ENCODE data around the gene CIB1. TPM values are rescaled to one million over a fixed set of nuclear protein-coding genes. Genes with fewer than 3 reads are reported as not detected.

Gene CIB1
- polyA plus RNA-seq, 1 of the 3 experiments (the other 2 are of a cell fraction): 87.9 TPM

- no peak overlapping the region for H3K27ac ChIP-seq (ENCODE audit: low read depth in 2 of 2, low read length in 1 of 2)
- H2AFZ ChIP-seq (ENCODE audit: low read depth): no peak overlapping the region
- no peak overlapping the region for H3K4me2 ChIP-seq
- no peaks in the 10 kb centered on the region; the same call in none of the 2 replicates for H3K79me2 ChIP-seq (ENCODE audit: insufficient read depth)
- H3F3A ChIP-seq (replicated peaks; ENCODE audit: insufficient read depth): no peaks in the 10 kb centered on the region
- peaks cover 8 to 36% of the 10 kb centered on the region in 2 experiments; a peak in 3 of 4 replicates for H3K4me1 ChIP-seq (ENCODE audit: control insufficient read depth in 1 of 2, insufficient read depth in 2 of 2, low read depth in 1 of 2, low read length in 1 of 2)
- TF ChIP-seq USF2 (IDR thresholded peaks at IDR 0.05; ENCODE audit: borderline replicate concordance, low read depth, low read length) (no peak), JUND (IDR thresholded peaks at IDR 0.05) (no peak), MXI1 (IDR thresholded peaks at IDR 0.05; ENCODE audit: low read depth, low read length) (no peak), NRF1 (IDR thresholded peaks at IDR 0.05; ENCODE audit: low read depth, low read length) (no peak)
- no peaks in the 10 kb centered on the region for H3K27me3 ChIP-seq (ENCODE audit: insufficient read depth)
- no peaks in the 10 kb centered on the region for H3K36me3 ChIP-seq (replicated peaks in 1 of 2; ENCODE audit: control insufficient read depth in 1 of 2, insufficient read depth in 2 of 2, low read length in 1 of 2)
- no peaks in the 10 kb centered on the region for H4K20me1 ChIP-seq (ENCODE audit: insufficient read depth)
- POLR2A ChIA-PET: no interaction called here
- CTCF ChIA-PET: interaction anchor here (1.2 to 2.0 kb wide), 3 partner anchors 11 to 25 kb away, joined by 3 to 5 read pairs (median 3); no protein-coding TSS in a partner anchor
- H3K9me3 ChIP-seq: no peaks in the 10 kb centered on the region
- no peaks in the 10 kb centered on the region for H3K9me2 ChIP-seq
- 95% methylated on average over 2 of the region's 2 CpGs for WGBS (ENCODE audit: low lambda C conversion rate)
- DNase-seq: no peak
- H3K9ac ChIP-seq: no peak overlapping the region
- H3K4me3 ChIP-seq (ENCODE audit: low read depth in 2 of 2, low read length in 1 of 2): no peak overlapping the region
Observed at GRCh38 chr15:90194655-90195054, 39.1 kb downstream of the CIB1 start.

GRCh38 chr15:90192961-90193786 is 40.6 kb downstream of the CIB1 start:
- TF ChIP-seq USF2 (IDR thresholded peaks at IDR 0.05; ENCODE audit: borderline replicate concordance, low read depth, low read length) (no peak), RXRA (IDR thresholded peaks at IDR 0.05; ENCODE audit: borderline replicate concordance, low read depth) (no peak)
- no peaks in the 10 kb centered on the region for H3K36me3 ChIP-seq (replicated peaks in 1 of 2; ENCODE audit: control insufficient read depth in 1 of 2, insufficient read depth in 2 of 2, low read length in 1 of 2)
- peaks cover 8 to 37% of the 10 kb centered on the region in 2 experiments; a peak in 3 of 4 replicates for H3K4me1 ChIP-seq (ENCODE audit: control insufficient read depth in 1 of 2, insufficient read depth in 2 of 2, low read depth in 1 of 2, low read length in 1 of 2)
- no peaks in the 10 kb centered on the region for H3F3A ChIP-seq (replicated peaks; ENCODE audit: insufficient read depth)
- no peaks in the 10 kb centered on the region for H3K9me2 ChIP-seq
- POLR2A ChIA-PET: interaction anchor here (2.4 kb wide), 1 partner anchor 12 kb away, joined by 7 read pairs; no protein-coding TSS in a partner anchor
- no peak overlapping the region for H3K4me3 ChIP-seq (ENCODE audit: low read depth in 2 of 2, low read length in 1 of 2)
- H3K79me2 ChIP-seq (ENCODE audit: insufficient read depth): peaks cover 1% of the 10 kb centered on the region
- CTCF ChIA-PET: interaction anchor here (0.6 to 4.4 kb wide), 10 partner anchors 8 to 336 kb away, joined by 3 to 22 read pairs (median 3); partner anchors contain the start of gene SEMA4B
- H3K4me2 ChIP-seq: no peak overlapping the region
- WGBS (ENCODE audit: low lambda C conversion rate): 95% methylated on average over 13 of the region's 16 CpGs
- H4K20me1 ChIP-seq (ENCODE audit: insufficient read depth): no peaks in the 10 kb centered on the region
- no peaks in the 10 kb centered on the region for H3K9me3 ChIP-seq
- no peak overlapping the region for H3K9ac ChIP-seq
- DNase-seq: no peak
- no peaks in the 10 kb centered on the region for H3K27me3 ChIP-seq (ENCODE audit: insufficient read depth)
- peak overlapping the region in 1 of 2 experiments; percentile 87; a peak in 2 of 4 replicates for H3K27ac ChIP-seq (ENCODE audit: low read depth in 2 of 2, low read length in 1 of 2)
- H2AFZ ChIP-seq (ENCODE audit: low read depth): no peak overlapping the region

Measured in SK-N-SH (cell line).